Heart left ventricle (tissue), 16 donors: ENCODE results near the gene RGS6. TPM values are rescaled to one million over a fixed set of nuclear protein-coding genes. Genes with fewer than 3 reads are reported as not detected.

Experiments used
- ATAC-seq, 4 donors: fragments of 200-7000 bp; cut with Tn5 transposase; one replicate each; pipeline ENCODE4 v1.9.1; 2020 to 2022; ENCODE audit warnings: moderate library complexity in 4 of 4, mild to moderate bottlenecking in 3 of 4, moderate number of reproducible peaks in 1 of 4
- DNase-seq, 5 donors: peaks; one replicate each; pipeline ENCODE4 v3.0.0-alpha.2; 2020
- H3K27ac ChIP-seq, 12 donors: fragments of 200-600 bp; sonication (generic) in 4 of 12; one replicate each; pipeline versions ENCODE4 v1.5.0 to v1.8.0; 2016 to 2022; ENCODE audit warnings: mild to moderate bottlenecking in 2 of 12
- H3K27me3 ChIP-seq, 9 donors: fragments of 200-600 bp; sonication (generic) in 2 of 9; one replicate each; pipeline versions ENCODE4 v1.5.1 to v1.8.0; 2016 to 2022; ENCODE audit warnings: mild to moderate bottlenecking in 3 of 9
- H3K36me3 ChIP-seq, 9 donors: fragments of 200-600 bp; sonication (generic) in 2 of 9; one replicate each; pipeline versions ENCODE4 v1.5.0 to v1.8.0; 2018 to 2022; ENCODE audit warnings: mild to moderate bottlenecking in 2 of 9
- H3K4me1 ChIP-seq, 12 donors: fragments of 200-600 bp; sonication (generic) in 4 of 12; one replicate each; pipeline versions ENCODE4 v1.5.0 to v1.8.0; 2016 to 2022; ENCODE audit warnings: mild to moderate bottlenecking in 3 of 12
- H3K4me3 ChIP-seq, 12 donors: fragments of 200-600 bp; sonication (generic) in 4 of 12; one replicate each; pipeline versions ENCODE4 v1.5.0 to v1.8.0; 2017 to 2022; ENCODE audit warnings: mild to moderate bottlenecking in 9 of 12, moderate library complexity in 4 of 12
- H3K9me3 ChIP-seq, 12 donors: fragments of 200-600 bp; sonication (generic) in 4 of 12; one replicate each; pipeline versions ENCODE4 v1.5.0 to v1.8.0; 2016 to 2022; ENCODE audit warnings: mild to moderate bottlenecking in 1 of 12
- CTCF ChIP-seq, 12 donors: fragments of 200-600 bp; sonication (generic) in 4 of 12; IDR thresholded peaks; one replicate each; pipeline versions ENCODE4 v1.5.0 to v1.8.0; 2018 to 2022; ENCODE audit warnings: antibody characterized with exemption in 12 of 12, mild to moderate bottlenecking in 5 of 12
- POLR2A ChIP-seq, 2 donors: fragments of 450-650 bp; IDR thresholded peaks; one replicate each; pipeline ENCODE4 v1.6.1; 2017; ENCODE audit warnings: antibody characterized with exemption in 2 of 2, mild to moderate bottlenecking in 2 of 2, moderate library complexity in 2 of 2
- WGBS, 4 donors: extraction: QIAGEN DNeasy Blood & Tissue Kit in 2 of 4; methylation state at CpG; one replicate each; pipeline versions ENCODE4 v1.1.5 to v1.1.7; 2013 to 2018; 5-methylcytosine and 5-hydroxymethylcytosine counted together
- intact Hi-C, 10 donors: fragments of 100-400 bp; cut with DNase I; formaldehyde crosslinking; loops; one replicate each; pipeline versions ENCODE4 v1.11.1 to v1.14.2; 2022
- polyA plus RNA-seq, 2 donors: library from polyadenylated mRNA; stranded (reverse); fragments of 200-250 nt; gene quantifications; one replicate each; pipeline ENCODE4 v1.2.3, GENCODE V29; 2013
- total RNA-seq, 9 donors: library from RNA; depleted of rRNA in 2 of 9; stranded (reverse); fragments of >200 nt in 2 of 9; fragmentation: NEBNext Ultra II Directional in 3 of 9; extraction: Animal tissue kit (Norgen Biotek cat#: 25700) in 3 of 9; gene quantifications; one replicate each; pipeline versions ENCODE4 v1.1.0 to v1.2.4, GENCODE V29; 2016 to 2023
- donor health status: ischemic (EF 13 %, LVEDD 7.1; RV severe dilation, severe dysfunction).
- donor health status: healthy with polysubstance abuse.
- donor health status: DM: no; HTN: yes; CAD: no.
- donor health status: DM: no; HTN: no; CAD: no.
- donor health status: ischemic (EF 25% LVEDD 6.9; RV normal size, moderate dysfunction).
- donor health status: ischemic (EF 25% LVEDD 5.7; RV mildly dilated, moderate dysfunction).
- donor health status: healthy.
- donor health status: DM: yes; HTN: yes; CAD: no.
- donor health status: ischemic (EF 35%, LVEDD 5.7; RV mildly dilated, moderate dysfunction).
- donor health status: nonischemic (EF 11% LVEDD 7.7; RV severe dilation, severe dysfunction).
- donor health status: DM: yes; HTN: yes; CAD: no.
- donor health status: PGD.
- donor health status: ischemic (EF 29% LVEDD 5.4; RV normal size, mild dysfunction).
- donor health status: nonischemic (EF 23%, LVEDD 6.1; RV moderate dilation, normal function).

Gene RGS6
- total and polyA plus RNA-seq, 11 donors, result 1.3 to 25.4 (median 15.1) TPM

DNA sequence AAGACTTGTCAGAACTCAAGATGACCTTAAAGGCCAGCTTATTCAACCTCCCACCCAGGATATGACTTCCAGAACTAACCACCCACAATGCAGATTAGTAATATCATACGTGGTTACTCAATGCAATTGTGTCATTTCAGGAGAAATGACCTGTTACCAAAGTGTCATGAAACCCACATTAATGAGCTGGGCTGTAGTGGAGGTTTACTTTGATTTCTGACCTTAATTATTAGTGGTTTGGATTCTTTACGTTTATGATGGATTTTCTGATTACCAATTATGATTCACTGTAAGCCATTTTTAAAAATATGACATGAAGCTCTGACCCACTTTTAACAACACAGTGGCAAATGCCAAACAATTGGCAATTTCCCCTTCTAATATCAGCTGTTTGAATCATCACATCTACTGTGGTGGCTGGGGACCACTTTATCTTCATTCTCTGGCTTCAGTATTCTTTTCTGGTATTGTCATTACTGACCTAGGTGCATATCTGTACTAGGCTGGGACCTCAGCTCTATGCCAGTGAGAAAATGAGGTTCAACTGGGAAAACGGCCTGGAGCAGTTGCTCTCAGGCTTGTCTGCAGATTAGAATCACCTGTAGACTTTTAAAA lies 223.3 kb downstream of the RGS6 start:
- Histone ChIP-seq H3K27me3 (no peaks in the 10 kb centered on the region), H3K4me1 (peaks cover 0 to 21% (median 6%) of the 10 kb centered on the region in 12 donors), H3K9me3 (peaks cover 0 to 7% (median 0%) of the 10 kb centered on the region in 12 donors), H3K36me3 (no peaks in the 10 kb centered on the region), H3K27ac (no peak overlapping the region), H3K4me3 (no peak overlapping the region)
- WGBS, 4 donors, result 48 to 67% (median 61%) methylated on average over 3 of the region's 3 CpGs
- DNase-seq (no peak), ATAC-seq (no peak)
- no peak for TF ChIP-seq CTCF (IDR thresholded peaks at IDR 0.05)
- TF ChIP-seq POLR2A (IDR thresholded peaks at IDR 0.05), result no peak
- intact Hi-C loops, result no loop called here

GRCh38 chr14:72164420-72165228 lies 232.4 kb downstream of the RGS6 start:
- no peak for ATAC-seq
- Histone ChIP-seq H3K36me3 (no peaks in the 10 kb centered on the region), H3K4me1 (peaks cover 0 to 5% (median 0%) of the 10 kb centered on the region in 12 donors), H3K27ac (no peak overlapping the region), H3K9me3 (peaks cover 0 to 6% (median 0%) of the 10 kb centered on the region in 12 donors), H3K27me3 (no peaks in the 10 kb centered on the region), H3K4me3 (no peak overlapping the region)
- TF ChIP-seq POLR2A (IDR thresholded peaks at IDR 0.05) (no peak), CTCF (IDR thresholded peaks at IDR 0.05) (no peak)
- DNase-seq, result no peak
- intact Hi-C loops, result no loop called here
- 78 to 81% (median 79%) methylated on average over 9 of the region's 9 CpGs for WGBS, 4 donors

- H3K4me1 ChIP-seq, result peaks cover 0 to 5% (median 0%) of the 10 kb centered on the region in 12 donors
- no peak for TF ChIP-seq POLR2A (IDR thresholded peaks at IDR 0.05)
- no peak for TF ChIP-seq CTCF (IDR thresholded peaks at IDR 0.05)
- WGBS, 4 donors, result 82 to 95% (median 84%) methylated on average over 8 of the region's 8 CpGs
- ATAC-seq, result no peak
- H3K36me3 ChIP-seq, result no peaks in the 10 kb centered on the region
- no peak overlapping the region for H3K27ac ChIP-seq
- no peak for DNase-seq
- H3K9me3 ChIP-seq, result peaks cover 0 to 6% (median 0%) of the 10 kb centered on the region in 12 donors
- intact Hi-C loops, result no loop called here
- H3K27me3 ChIP-seq, result no peaks in the 10 kb centered on the region
- H3K4me3 ChIP-seq, result no peak overlapping the region
Observed at GRCh38 chr14:72165229-72165698, 233.0 kb downstream of the RGS6 start.

DNA sequence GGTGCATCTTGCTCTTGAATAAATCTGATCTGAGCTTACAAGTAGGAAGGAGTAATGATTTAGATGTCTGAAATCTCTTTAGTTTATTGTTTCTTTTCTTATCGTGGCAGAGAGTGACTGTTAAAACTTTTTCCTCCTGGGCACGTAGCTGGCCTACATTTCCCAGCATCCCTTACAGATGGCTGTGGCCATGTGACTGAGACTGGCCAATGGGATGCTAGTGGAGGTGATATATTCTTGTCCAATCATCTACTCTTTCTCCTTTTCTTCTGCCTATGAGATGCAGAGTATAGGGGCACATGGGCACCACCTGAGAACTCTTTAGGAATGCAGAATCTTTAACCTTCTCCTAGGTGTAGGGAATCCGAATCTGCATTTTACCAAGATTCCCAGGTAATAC lies 237.3 kb downstream of the RGS6 start:
- DNase-seq, result no peak
- Histone ChIP-seq H3K27me3 (no peaks in the 10 kb centered on the region), H3K4me1 (peaks cover 0 to 12% (median 2%) of the 10 kb centered on the region in 12 donors), H3K4me3 (no peak overlapping the region), H3K36me3 (no peaks in the 10 kb centered on the region), H3K9me3 (peaks cover 0 to 6% (median 0%) of the 10 kb centered on the region in 12 donors), H3K27ac (no peak overlapping the region)
- 54 to 88% (median 76%) methylated on average over 3 of the region's 3 CpGs for WGBS, 4 donors
- intact Hi-C loops, result no loop called here
- no peak for TF ChIP-seq POLR2A (IDR thresholded peaks at IDR 0.05)
- no peak for TF ChIP-seq CTCF (IDR thresholded peaks at IDR 0.05)
- ATAC-seq, result no peak
